ENCODE measurements around the gene DYRK4.

Gene DYRK4

DNA sequence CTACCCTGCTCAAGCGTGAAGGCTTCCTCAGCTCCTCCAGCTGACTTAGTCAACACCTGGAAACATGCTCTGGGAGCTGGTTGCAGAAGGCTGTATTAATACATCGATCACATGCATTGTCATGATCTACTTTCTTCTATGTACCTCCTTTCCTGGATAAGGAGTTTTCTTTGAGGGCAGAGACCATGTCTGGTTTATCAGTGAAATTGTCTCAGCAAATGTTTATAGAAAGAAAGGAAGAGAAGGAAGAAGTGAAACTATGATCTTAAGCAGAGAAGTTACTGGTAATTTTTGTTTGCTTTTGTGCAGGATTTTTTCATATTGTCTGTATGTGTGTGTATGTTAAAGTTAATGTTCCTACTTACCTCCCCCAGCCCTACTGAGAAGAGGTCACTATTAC, 4.5 kb downstream of the DYRK4 start:
- no peak for DNase-seq

GRCh38 chr12:4567073-4567881, 5.3 kb downstream of the DYRK4 start:
- DNase-seq, result no peak

- DNase-seq, result no peak
Observed at GRCh38 chr12:4569261-4569660, 7.3 kb downstream of the DYRK4 start.

DNA sequence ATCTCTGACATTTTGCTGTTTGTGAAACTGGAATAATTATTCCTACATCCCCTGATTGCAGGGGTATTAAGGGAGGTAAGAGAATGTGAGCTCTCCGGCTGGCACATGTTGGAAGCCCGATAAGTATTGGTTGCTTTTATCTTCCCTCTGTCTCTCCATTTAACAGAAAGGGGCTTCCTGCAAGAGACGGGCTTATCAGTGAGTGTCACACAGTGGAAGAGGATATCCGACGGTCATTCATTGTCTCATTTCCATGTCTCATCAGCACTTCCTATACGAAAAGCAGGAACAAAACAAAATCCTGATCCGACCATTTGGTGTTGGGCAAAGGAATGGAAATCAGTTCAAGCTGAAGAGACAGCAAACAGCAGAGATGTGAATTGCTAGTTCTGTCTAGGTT, 10.7 kb downstream of the DYRK4 start:
- DNase-seq, result no peak

DNA sequence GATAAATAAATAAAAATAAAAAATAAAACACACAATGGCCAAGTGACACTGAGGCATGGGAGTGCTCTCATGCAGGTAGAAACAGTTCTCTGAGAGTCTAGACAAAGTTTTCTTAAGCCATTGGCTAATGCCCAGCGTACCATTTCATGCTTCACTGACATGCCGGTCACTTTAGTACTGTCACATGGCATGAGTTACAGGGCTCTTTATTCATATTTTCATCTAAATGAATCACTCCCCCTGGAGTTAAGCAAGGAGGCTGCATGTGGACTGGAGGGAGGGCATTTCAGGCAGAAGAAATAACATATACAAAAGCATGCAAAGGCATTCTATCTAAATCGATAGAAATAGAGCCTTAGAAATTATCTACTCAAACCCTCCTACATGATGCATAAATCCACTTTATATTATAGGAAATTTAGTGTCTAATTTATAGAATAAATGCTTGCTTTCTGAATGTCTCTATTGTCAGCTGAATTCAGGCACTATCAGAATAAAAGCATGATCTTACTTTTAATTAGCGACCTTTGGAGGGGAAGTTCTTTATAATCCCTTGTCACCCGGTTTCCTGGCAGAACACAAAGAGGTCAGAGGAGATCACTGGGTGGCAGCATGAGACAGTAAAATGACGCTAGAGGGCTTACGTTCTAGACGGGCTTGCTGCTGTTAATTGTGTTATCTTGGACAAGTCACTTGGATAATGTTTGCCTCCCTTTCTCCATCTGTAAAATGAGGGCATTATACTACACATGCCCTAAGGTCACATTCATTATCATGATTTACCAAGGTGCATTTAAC, 17.5 kb downstream of the DYRK4 start:
- no peak for DNase-seq

GRCh38 chr12:4580281-4580688, 18.3 kb downstream of the DYRK4 start:
- DNase-seq, result no peak

DNA sequence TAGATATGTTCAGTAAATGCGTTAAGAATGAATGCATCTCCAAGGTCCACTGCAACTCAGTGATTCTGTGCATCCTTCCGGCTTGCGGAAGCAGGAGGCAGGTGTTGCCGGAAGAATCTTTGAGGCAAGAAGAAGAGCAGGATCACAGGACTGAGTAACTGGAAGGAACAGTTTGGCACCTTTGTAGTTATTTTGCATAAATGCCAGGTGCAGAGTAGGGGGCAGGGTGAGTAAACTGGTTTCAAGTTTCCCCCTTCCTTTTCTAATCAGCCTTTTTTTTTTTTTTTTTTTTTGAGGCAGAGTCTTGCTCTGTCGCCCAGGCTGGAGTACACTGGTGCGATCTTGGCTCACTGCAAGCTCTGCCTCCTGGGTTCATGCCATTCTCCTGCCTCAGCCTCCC, 22.3 kb downstream of the DYRK4 start:
- no peak for DNase-seq

GRCh38 chr12:4584896-4585295, 22.9 kb downstream of the DYRK4 start:
- DNase-seq, result no peak

DNA sequence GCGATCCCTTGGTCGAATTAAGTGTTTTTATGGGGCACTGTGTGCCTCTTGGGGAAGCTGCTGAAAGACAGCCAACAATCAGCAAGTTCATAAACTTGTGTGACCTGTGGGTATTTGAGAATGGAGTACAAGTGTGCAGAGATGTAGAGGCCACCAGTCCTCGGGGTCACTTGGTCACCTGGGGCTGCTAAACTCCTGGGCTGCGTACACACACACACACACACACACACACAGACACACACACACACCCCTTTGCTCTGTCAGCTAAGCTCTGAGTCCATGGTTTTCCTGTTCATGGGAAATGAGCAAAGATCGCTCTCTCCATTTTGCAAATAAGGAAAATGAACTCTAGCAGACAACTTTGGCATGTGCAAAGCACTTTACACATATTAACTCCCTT, 24.5 kb downstream of the DYRK4 start:
- no peak for DNase-seq

DNA sequence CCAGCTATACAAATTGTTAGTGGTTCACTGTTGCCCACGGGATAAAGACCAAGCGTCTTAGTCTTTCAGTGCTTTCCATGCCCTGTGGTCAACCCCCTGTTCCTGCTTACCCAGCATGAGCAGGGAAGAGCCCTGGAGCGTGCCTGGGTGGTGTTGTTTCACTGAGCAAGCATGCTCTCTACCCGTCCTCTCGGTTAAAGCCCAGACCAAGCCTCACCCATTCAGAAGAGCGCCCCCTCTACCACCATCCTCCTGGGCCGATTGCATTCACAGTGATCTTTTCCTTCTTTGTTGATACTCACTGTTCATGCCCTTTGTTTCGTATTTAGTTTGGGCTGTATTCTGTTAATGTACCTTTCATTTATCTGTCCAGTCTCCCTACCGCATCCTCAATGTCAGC, 25.1 kb downstream of the DYRK4 start:
- no peak for DNase-seq

DNA sequence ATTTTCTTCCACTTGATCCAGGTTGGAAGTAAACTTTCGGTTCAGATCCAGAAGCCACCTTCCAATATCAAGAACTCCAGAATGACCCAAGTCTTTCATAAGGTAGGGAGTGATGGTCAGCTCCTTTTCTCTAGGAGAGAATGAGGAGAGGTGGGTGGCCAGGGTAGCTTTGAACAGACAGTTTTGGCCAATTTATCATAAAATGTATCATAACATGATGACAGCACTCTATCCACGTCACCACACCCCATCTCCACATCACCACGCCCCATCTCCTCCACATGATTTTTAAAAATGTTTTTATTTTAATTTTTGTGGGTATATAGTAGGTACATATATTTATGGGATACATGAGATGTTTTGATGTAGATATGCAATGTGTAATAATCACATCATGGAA, 26.9 kb downstream of the DYRK4 start:
- DNase-seq, result no peak

DNA sequence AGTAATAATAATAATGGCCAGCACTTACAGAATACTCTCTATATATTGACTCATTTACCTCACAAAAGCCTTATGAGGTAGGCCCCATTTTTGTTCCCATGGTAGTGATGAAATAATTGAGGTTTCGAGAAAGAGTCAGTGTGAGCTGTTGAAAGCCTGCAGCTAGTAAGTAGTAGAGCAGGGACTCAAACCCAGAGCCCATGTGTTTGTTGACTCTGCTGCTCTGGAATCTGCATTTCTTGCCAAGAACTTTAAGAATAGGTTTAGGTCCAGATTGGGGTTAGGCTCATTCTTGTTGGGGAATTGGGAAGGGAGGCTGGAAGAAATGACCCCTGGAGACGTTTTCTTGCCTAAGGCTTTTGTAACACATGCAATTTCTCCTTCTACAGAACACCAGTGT, 27.9 kb downstream of the DYRK4 start:
- no peak for DNase-seq

- no peak for DNase-seq
Observed at GRCh38 chr12:4591180-4591687, 29.2 kb downstream of the DYRK4 start.

GRCh38 chr12:4595881-4596280, 33.9 kb downstream of the DYRK4 start:
- DNase-seq, result no peak

GRCh38 chr12:4603421-4603820, 41.4 kb downstream of the DYRK4 start:
- DNase-seq, result no peak

GRCh38 chr12:4603946-4604345, 41.9 kb downstream of the DYRK4 start:
- no peak for DNase-seq

GRCh38 chr12:4604684-4605193, 42.7 kb downstream of the DYRK4 start:
- no peak for DNase-seq

- DNase-seq, result no peak
Observed at GRCh38 chr12:4607056-4607455, 45.0 kb downstream of the DYRK4 start.

DNA sequence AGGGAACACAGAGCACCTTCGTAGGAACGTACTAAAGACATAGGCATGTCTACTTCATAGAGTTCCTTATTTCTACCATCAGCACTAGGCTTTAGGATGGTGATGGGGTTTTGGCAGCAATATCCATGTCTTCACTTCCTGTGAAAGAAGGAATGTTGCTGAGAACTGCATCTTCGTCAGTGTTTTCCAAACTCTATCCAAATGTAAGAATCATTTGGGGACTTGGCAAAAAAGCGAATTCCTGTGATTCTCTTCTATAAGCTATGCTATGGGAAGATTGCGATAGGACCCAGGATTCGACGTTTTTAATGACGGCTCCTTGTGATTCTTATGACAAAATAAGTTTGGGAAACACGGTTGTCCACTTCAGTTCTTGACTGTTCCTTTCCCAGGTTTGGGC, 47.1 kb downstream of the DYRK4 start:
- no peak for DNase-seq

GRCh38 chr12:4610481-4610880, 48.5 kb downstream of the DYRK4 start:
- DNase-seq, result no peak

GRCh38 chr12:4615667-4616066, 53.7 kb downstream of the DYRK4 start:
- no peak for DNase-seq

DNA sequence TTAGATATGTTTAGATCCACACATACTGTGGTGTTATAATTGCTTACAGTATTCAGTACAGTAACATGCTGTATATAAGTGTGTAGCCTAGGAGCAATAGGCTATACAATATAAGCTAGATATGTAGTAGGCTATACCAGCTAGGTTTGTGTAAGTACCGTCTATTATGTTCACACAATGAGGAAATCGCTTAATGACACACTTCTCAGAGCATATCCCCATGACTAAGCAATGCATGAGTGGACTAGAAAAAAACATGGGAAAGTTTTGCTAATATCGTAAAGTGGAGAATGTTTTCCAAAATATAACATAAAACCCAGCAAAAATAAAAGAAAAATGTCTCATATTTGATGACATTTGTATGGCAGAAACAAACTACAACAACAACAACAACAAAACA, 59.5 kb downstream of the DYRK4 start:
- no peak for DNase-seq

DNA sequence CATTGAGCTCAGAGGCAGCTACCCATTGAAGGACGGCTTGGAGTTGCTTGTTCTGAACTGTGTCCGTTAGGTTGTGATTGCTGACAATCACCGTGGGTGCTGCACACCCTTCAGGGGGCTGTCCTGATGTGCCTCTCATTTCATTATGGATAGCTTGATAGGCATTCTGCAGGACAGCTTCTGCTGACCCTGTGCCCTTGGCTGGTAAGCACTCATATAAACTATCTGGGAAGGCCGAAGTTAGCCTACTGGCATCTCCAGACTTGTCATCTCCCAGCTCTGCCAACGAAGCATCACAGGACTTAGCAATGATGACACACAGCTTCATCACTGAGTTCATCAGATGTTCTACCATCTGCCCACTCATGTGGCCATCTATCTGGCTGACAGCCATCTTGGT, 64.5 kb downstream of the DYRK4 start:
- no peak for DNase-seq

GRCh38 chr12:4628406-4628805, 66.4 kb downstream of the DYRK4 start:
- no peak for DNase-seq
